ENCODE data around the gene FANCE. TPM values are rescaled to one million over a fixed set of nuclear protein-coding genes. Genes with fewer than 3 reads are reported as not detected.
A peak's percentile ranks its signal among the peaks of the same experiment; 100 is the strongest.

The FANCE gene
- total RNA-seq, 1 donor from 2014 or later = 33.4 TPM

DNA sequence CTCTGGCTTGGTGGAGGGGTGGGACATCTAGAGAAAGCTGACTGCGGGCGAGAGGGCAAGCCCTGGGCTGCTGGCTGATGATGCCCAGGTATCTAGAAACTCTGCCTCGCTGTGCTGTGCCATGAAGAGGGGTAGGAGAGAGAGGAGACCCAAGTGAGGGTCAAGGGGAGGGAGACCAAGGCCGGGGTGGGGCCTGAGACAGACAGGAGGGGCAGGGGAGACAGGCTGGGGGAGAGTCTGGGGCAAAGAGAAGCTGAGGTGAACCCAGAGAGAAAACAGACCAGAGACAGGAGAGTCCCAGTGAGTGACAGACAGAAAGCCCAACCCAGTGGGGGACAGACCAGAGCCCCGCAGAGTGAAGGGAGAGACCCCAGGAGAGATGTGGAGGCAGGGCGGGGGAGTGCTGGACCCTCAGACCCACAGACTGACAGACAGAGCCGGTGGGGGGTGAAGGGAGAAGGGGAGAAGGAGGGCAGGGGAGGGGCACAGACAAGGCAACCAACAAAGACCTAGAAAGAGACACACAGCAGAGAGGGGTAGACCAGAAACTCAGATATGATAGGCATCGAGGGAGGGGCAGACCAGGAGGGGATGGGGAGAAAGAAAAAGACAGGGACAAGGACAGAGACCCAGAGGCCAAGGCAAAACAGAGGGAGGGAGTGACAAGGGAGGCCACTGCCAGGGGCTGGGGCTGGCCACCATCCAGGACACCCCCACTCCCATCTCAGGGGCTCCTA, 38.9 kb downstream of the FANCE start:
- peaks cover 15% of the 10 kb centered on the region for H3K9me3 Mint-ChIP-seq (ENCODE audit: unreplicated experiment)
- peaks cover 10% of the 10 kb centered on the region for H3K27me3 Mint-ChIP-seq (ENCODE audit: unreplicated experiment)
- H3K36me3 Mint-ChIP-seq (ENCODE audit: unreplicated experiment) = no peaks in the 10 kb centered on the region
- no peak for DNase-seq
- H3K27ac Mint-ChIP-seq (ENCODE audit: unreplicated experiment) = peak overlapping the region; percentile 100
- TF ChIP-seq, protein P1, sequence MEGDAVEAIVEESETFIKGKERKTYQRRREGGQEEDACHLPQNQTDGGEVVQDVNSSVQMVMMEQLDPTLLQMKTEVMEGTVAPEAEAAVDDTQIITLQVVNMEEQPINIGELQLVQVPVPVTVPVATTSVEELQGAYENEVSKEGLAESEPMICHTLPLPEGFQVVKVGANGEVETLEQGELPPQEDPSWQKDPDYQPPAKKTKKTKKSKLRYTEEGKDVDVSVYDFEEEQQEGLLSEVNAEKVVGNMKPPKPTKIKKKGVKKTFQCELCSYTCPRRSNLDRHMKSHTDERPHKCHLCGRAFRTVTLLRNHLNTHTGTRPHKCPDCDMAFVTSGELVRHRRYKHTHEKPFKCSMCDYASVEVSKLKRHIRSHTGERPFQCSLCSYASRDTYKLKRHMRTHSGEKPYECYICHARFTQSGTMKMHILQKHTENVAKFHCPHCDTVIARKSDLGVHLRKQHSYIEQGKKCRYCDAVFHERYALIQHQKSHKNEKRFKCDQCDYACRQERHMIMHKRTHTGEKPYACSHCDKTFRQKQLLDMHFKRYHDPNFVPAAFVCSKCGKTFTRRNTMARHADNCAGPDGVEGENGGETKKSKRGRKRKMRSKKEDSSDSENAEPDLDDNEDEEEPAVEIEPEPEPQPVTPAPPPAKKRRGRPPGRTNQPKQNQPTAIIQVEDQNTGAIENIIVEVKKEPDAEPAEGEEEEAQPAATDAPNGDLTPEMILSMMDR (IDR thresholded peaks at IDR 0.05; ENCODE audit: partially characterized antibody, unreplicated experiment) = no peak
- H3K4me3 Mint-ChIP-seq (ENCODE audit: unreplicated experiment) = peak overlapping the region; percentile 73
- H3K4me1 Mint-ChIP-seq (ENCODE audit: low read depth, unreplicated experiment) = peaks cover 49% of the 10 kb centered on the region

DNA sequence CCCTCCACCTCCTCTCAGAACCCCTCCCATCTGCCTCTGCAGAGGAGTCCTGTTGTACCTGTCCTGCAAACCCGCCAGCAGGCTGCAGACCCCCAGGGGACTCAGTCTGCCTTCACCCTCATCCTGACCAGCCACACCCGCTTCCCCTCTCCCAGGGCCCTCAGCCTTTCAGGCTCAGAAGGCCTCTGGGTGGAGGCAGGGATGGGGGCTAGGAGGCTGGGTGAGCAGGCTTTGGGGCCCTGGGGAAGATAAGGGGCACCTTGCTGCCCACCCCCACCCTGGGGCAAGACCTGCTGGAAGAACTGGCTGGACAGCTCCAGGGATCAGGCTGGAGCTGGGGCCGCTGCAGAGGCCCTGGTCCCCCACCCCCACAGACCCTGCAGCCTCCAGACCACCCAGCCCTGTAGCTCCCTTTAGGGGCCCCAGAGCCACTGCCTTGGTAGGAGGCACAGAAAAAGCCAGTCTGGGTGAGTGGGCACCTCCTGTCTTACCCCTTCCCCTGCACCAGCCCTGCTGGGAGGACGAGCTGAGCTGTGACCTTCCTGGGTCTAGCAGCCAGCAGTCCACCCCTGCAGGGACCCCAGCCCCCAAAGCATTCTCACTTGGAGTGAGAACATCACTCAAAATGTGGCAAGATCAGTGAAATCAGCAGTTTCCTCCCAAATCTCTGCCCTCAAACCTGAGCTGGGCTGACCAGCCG, 39.6 kb downstream of the FANCE start:
- peak; percentile 50 for DNase-seq
- Mint-ChIP-seq H3K4me3 (ENCODE audit: unreplicated experiment) (peak overlapping the region; percentile 78), H3K27ac (ENCODE audit: unreplicated experiment) (peak overlapping the region; percentile 100)

DNA sequence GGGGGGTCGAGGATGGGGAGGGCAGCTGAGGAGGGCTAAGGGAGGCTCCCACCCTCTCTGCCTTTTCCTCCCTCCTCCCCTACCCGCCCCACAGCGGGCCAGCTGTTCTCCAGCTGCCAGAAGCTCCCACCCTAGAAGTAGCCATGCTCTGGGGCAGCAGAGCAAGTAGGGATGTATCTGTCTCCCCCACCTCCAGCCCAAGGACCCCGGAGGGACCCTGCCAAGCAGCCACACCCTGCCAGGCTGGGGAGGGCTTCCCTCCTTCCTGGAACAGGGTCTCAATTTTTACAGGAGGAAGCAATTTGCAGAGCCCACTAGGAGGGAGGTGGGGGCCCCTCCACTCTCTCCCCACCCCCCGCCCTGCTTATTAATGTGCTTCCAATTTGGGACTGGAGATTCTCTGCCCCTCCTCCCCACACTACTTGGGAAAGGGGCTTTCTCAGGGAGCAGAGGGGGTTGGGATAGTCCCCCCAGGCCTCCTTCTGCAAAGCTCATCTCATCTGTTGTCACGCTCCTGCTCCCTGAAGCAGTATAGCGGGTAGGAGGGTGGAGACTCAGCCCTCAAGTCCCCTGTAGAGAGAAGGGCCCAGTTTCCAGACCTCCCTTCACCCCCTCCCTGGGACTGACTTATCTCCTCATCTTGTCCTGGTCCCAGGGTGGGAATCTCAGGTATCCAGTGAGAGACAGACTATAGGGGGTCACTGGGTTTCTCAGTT, 40.3 kb downstream of the FANCE start:
- TF ChIP-seq, protein P1 (IDR thresholded peaks at IDR 0.05; ENCODE audit: partially characterized antibody, unreplicated experiment) = no peak
- Mint-ChIP-seq H3K4me3 (ENCODE audit: unreplicated experiment) (peak overlapping the region; percentile 80), H3K27me3 (ENCODE audit: unreplicated experiment) (peaks cover 10% of the 10 kb centered on the region), H3K36me3 (ENCODE audit: unreplicated experiment) (no peaks in the 10 kb centered on the region), H3K9me3 (ENCODE audit: unreplicated experiment) (peaks cover 13% of the 10 kb centered on the region), H3K4me1 (ENCODE audit: low read depth, unreplicated experiment) (peaks cover 48% of the 10 kb centered on the region), H3K27ac (ENCODE audit: unreplicated experiment) (peak overlapping the region; percentile 89)
- peak; percentile 54 for DNase-seq

More for the DNA sequence above, 39.6 kb downstream of the FANCE start:
- peaks cover 15% of the 10 kb centered on the region for H3K9me3 Mint-ChIP-seq (ENCODE audit: unreplicated experiment)
- peaks cover 49% of the 10 kb centered on the region for H3K4me1 Mint-ChIP-seq (ENCODE audit: low read depth, unreplicated experiment)
- TF ChIP-seq, protein P1 (IDR thresholded peaks at IDR 0.05; ENCODE audit: partially characterized antibody, unreplicated experiment) = no peak
- peaks cover 10% of the 10 kb centered on the region for H3K27me3 Mint-ChIP-seq (ENCODE audit: unreplicated experiment)
- H3K36me3 Mint-ChIP-seq (ENCODE audit: unreplicated experiment) = no peaks in the 10 kb centered on the region

DNA sequence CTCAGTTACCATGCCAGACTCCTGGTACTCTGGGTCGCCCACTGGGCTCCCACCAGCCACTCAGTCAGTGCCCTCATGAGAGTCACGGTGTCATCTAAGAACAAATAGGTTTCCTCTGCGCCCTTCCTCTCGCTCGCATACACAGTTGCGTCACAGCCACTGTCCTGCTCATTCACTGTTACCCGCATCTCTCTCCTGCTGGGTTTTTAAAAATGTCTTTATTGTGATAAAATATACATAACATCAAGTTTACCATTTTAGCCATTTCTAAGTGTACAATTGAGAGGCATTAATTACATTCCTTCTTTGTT, 40.8 kb downstream of the FANCE start:
- Mint-ChIP-seq H3K27ac (ENCODE audit: unreplicated experiment) (peak overlapping the region; percentile 89), H3K4me3 (ENCODE audit: unreplicated experiment) (peak overlapping the region; percentile 80), H3K27me3 (ENCODE audit: unreplicated experiment) (peaks cover 10% of the 10 kb centered on the region)

More for the DNA sequence above, 40.8 kb downstream of the FANCE start:
- TF ChIP-seq, protein P1 (IDR thresholded peaks at IDR 0.05; ENCODE audit: partially characterized antibody, unreplicated experiment) = no peak
- Mint-ChIP-seq H3K4me1 (ENCODE audit: low read depth, unreplicated experiment) (peaks cover 43% of the 10 kb centered on the region), H3K36me3 (ENCODE audit: unreplicated experiment) (no peaks in the 10 kb centered on the region), H3K9me3 (ENCODE audit: unreplicated experiment) (peaks cover 13% of the 10 kb centered on the region)
- no peak for DNase-seq
